ENCODE data around the gene CXCR1.
"Not testable (repeated sequence)": the region's sequence is repeated elsewhere in the genome, so short reads cannot be mapped to it uniquely, and the experiment has no call there.

The CXCR1 gene

DNA sequence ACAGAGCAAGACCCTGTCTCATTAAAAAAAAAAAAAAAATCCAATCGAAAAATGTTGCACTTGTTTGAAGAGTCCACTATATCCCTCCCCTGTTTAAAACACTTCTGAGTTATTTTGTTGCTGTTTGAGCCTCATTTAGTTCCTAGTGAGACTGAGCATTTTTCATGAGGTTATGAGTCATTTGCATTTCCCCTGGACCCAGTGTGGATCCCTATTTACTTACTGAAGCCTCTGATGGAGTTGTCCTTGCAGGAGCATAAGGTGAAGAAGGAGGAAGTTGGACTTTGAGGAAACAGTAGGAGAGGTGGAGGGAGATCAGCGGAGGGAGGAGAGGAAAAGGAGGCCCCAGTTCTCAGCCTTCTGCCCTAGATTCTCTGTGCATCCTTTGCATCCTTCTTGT, 5.1 kb downstream of the CXCR1 start:
- DNase-seq (ENCODE audit: low spot score): no peak

DNA sequence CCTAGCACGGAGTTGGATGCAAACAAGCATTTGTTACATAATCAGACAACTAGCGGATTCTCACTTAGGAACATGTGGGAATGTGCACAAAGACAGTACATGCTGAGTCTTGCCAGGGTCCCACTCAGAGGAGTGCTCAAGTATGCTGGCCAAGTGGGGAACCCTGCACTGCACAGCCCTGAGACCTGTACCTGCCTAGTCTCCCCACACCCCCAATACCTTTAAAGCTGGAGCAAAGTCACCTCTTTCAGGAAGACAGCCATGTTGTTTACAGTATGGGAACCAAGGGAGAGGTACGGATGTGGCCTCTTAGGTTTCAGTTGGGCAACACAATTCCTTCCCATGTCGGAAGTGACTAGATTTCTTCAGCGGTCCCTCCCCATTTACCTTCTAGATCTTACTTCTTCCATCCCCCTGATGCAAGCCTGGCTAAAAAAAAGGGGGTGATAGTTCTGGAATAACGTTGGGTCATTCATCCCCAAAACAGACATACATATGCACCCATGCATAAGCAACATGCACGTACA, 10.7 kb downstream of the CXCR1 start:
- no peak for DNase-seq (ENCODE audit: low spot score)

DNA sequence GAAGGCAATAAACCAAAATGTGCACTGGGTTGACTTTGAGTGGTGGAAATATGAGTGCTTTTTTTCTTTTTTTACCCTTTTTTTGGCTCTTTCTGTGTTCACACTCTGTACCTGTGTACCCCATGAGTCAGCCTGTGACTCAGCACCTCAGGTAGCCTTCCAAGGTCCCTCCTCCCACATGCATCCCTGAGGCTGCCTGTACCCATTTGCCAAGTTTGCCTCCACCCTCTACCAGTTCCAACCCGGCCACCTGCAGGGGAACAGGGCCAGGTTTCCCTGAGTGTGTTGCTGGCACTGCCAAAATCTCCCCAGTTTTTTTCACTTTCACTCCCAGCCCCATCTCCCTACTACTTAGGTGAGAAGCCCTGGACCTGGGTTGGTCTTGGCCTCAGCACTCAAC, 14.0 kb downstream of the CXCR1 start:
- no peak for DNase-seq (ENCODE audit: low spot score)

DNA sequence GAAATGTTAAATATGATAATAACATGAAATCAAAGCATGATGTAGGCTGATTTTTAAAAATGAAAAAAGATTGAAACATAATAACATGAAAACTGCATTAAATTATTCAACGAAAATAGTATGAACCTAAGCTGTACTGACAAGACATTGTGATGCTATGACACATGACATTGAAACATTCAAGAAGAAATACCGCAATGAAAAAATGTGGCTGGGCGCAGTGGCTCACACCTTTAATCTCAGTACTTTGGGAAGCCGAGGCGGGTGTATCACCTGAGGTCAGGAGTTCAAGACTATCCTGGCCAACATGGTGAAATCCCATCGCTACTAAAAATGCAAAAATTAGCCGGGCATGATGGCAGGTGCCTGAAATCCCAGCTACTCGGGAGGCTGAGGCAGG, 14.6 kb downstream of the CXCR1 start:
- DNase-seq (ENCODE audit: low spot score): no peak

DNA sequence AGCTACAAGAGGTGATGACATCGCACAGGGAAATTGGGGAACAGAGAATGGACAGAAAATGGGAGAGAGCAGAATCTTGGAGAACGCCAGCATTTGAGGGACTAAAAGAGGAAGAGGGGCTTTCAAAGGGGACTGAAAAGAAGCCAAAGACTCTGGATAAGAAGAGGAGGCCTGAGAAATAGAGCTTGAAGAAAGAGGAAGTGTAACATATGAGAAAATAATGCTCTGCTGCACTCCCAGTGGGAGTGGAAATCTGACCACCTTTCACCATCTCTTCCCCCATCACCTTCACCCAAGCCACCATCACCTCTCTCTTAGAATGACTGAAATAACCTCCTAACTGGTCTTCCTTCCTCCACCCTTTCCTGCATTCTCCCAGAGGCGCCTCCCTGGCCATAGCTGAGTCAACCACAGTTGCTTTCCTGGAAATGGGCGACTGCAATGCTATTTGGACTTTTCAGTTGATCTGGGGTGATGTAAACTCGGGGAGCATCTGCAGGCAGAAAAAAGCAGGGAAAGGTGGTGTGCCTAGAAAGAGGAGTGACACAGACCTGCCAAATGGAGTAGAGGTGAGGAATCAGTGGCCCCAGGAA, 16.8 kb downstream of the CXCR1 start:
- DNase-seq (ENCODE audit: low spot score): no peak

DNA sequence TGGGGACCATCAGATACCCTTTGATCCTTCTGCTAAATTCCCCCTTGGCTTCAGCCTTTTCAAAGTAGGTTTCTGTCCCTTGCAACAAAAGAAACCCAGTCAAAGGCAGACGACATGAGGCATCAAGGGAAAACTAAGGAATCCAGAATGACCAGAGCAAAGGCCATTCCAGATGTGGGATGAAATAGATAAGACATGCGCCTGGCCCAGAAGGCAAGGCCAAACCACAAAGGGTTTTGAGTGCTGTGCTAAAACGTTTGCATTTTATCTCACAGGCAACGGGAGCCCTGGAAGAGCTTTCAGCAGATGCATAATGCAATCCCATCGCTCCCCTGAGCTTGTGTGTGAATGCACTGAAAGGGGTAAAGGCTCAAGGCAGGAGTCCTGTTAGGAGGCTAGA, 17.7 kb downstream of the CXCR1 start:
- no peak for DNase-seq (ENCODE audit: low spot score)

DNA sequence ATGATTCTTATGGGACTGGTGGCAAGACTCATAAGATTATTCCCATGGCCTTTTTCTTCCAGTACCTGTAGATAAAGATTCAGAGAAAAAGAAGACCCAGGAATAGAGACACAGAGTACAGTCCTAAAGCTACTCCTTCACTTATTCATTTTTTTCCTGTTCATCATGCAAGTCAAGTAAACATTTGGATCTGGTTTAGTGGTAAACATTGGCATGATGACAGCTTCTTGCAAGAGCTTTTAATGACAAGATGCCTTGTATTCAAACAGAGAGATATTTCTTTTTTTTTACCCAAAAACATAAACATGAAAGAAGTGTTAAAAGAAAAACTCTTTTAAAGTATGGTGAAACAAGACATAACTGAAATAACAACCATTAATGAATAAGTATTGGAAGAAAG, 20.7 kb downstream of the CXCR1 start:
- DNase-seq (ENCODE audit: low spot score): no peak

DNA sequence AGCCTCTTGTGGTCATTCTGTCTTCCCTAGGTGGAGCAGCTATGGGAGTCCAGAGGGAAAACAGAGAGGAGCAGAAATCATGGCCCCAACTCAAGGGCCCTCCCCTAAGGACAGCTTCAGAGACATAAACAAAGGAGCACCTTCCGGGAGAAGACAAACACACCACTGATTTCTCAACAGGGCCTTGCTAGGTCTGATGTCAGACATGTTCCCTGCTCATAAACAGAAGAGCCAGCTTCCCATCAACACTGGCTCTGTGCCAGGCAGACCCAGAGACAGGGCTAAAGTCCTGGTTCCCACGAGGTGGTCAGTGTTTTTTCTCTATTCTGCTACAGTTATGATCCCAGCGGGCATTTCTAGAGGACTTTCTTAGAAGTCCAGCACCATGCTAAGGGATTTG, 21.6 kb downstream of the CXCR1 start:
- no peak for DNase-seq (ENCODE audit: low spot score)

DNA sequence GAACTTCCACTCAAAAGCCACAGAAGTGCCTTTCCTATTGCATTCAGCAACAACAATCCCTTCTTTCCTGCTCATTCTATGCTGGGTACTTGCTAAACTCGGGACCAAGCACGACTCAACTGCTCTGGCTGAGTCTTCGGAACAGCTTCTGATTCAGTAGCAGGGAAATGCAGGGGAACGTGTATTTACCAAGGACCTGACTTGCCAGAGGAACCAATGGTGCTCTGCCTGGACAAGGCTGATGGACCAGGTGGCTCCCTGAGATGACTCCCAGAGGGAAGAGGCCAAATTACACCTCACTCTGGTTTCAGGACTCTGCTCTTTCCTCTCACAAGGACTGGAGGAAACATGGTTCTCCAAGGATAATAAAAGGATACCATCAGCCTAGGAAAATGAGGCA, 28.7 kb downstream of the CXCR1 start:
- DNase-seq (ENCODE audit: low spot score): no peak

DNA sequence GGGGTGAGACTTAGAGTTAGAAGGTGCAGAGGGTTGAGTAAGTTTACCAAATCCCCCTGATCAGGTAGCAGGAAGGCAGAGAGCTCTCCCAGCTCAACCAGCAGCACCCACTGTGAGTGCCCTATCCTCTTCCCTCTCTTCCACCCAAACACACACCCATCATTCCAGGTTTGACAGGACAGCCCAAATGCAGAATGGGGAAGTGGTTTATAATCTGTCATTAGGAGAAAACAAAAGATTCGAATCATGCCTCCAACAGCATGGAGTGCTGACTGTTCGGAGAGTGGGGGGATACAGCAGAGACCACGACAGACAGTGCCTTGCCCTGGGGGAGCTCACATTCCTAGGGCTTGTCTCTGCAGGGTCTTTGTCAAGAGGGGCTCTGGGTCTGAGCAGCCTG, 29.2 kb downstream of the CXCR1 start:
- no peak for DNase-seq (ENCODE audit: low spot score)

DNA sequence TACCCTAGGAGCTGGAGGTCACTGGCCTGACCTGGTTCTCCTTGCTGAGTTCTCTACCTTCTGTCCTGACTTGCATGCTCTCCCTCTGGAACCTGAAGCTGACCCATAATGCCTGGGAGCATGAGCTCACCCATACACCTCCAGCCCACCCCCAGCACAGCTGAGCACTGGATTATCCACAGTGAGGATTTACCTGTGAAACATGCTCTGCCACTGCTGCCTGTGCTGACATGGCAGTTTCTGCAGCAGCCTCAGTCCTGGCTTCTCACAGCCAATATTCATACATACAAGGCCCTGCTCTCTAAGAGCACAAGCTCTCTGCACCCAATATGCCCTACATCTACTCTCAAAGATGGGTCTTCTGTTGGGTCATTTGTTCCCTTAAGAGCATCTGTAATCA, 35.9 kb downstream of the CXCR1 start:
- DNase-seq (ENCODE audit: low spot score): no peak

DNA sequence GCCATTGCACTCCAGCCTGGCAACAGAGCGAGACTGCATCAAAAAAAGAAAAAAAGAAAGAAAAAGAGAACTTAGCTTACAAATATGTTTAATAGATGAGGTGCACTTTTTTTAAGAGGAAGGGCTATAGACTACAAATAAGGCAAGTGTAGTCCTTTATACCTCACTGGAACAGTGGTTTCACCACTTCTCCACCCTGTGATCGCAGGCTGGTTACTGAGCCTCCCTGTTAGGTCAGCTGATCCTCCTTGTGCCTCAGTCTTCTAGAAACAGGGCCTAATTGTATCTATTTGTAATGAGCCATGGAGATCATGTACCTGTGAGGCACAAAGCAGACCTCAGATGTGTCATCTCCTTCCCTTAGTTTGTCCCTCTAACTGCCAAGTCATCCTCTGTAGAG, 36.4 kb downstream of the CXCR1 start:
- DNase-seq (ENCODE audit: low spot score): no peak

DNA sequence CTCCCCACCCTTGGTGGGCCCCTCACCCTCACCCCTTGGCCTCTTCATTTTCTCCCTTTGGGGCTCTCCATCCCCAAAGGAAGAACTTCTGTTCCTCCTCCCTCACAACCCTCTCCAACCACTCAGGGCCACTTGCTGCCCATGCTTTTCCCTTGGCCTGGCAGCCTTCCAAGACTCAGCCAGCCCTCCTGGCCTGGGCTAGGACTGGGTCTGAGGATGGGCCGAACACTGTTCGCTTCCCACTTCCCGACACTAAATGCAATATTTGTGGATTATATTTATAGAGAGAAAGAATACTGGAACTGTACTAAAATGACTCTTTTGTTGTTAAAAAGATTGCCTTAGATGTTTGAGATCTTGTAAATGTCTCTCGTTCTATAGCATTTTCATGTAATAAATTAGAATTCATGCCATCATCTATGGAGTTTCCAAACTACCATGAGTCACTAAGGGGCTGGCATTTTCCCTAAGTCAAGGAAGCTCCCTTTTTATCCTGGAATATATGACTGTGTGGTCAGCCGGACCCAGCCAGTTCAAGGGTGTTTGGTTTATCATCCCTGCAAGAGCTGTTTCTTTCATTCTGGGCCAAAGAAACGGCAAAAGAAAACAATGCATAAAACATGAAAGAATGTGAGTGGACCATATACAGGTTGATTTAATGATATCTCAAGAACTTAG, 37.2 kb downstream of the CXCR1 start:
- no peak for DNase-seq (ENCODE audit: low spot score)

DNA sequence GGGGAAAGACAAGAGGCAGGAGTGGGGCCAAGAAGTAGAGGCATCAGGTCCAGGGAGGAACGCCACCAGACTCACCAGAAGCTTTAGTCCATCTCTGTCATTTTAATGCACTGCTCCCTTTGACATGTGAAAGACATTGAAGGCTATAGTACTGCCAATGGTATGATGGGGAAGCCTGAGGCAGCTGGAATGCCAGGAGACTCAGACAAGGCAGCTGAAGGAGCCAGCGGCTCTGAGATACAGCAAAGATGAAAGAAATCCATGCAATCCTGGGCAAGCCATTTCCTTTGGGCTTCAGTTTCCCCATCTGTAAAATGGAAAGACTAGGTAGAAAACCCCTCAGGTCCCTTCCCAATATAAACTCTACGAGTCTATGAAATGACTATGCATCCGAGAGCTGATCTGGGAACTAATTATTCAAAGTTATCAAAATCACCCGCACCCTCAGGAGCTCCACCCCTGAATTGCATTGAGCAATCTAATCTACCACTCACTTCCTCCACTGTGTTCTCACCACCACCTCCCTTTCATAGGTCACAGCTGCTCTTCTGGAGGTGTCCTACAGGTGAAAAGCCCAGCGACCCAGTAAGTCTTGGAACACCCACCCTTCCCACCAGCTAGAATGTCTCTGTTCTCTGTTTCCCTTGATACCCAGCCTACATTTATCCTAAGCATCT, 37.8 kb downstream of the CXCR1 start:
- no peak for DNase-seq (ENCODE audit: low spot score)

DNA sequence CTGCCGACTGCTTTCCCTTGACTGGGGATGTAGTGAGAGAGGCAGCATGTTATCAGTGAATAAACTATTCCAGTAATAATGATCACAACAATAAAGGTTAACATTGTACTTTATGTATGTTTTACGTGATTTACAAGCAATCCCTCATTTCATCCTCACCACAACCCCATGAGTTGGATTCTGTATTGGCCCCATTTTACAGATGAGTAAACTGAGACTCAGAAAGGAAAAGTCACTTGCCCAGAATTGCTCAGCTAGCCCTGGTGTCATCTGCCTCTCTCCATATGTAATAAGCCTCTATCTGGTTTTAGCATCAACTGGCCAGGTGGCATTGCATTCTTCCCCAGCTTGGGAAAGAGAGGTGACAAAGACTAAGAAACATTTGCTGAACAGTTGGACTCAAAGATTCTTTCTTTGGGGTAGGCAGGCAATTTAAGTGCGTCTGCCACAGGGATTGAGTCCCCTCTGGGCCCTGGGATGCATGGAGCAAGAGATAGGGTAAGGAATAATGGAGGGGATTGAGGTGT, 38.8 kb downstream of the CXCR1 start:
- DNase-seq (ENCODE audit: low spot score): no peak

DNA sequence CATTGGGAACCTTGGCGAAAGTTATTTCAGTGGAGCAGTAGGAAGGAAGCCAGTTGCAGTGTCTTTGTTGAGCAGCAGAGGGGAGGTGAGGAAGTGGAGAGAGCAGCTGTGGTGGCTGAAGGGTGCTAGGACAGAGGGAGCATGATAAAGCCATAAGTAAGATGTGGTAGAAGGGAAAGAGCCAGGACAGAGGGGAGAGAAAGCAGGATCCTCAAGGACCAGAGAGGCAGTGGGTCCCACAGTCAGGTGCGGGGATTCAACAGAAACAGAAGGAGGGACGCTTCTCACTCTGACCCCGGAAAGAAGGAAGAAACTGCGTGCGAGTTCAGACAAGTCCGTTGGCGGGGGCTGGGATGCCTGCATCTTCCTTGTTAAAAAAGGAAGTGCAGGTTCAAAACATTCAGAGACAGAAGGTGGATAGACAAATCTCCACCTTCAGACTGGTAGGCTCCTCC, 41.1 kb downstream of the CXCR1 start, which contains the start of gene CXCR2:
Gene CXCR2 (plus strand): TSS at position 403 of the 455 bp plus-strand sequence. CDS start 8,774 bp downstream, outside the sequence.
- no peak for DNase-seq (ENCODE audit: low spot score)

DNA sequence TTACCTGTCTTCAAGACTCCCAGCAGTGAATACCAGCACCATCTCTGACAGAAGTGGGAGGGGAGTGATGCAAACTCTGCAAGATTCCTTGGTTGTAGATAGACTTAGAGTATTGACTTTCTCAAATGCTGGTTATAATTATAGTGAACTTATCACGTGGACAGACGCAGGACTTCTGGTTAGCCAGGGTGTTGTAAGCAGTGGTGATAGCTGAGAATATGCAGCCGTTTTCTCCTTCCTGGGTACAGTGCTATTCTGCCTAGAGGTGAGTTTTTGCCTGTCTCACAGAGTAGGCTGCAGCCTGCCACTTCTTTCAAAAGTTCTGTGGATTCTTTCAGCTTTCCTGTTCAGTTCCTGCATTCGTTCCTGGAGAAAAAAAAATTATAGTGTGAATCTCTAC, 41.7 kb downstream of the CXCR1 start:
- DNase-seq (ENCODE audit: low spot score): no peak

DNA sequence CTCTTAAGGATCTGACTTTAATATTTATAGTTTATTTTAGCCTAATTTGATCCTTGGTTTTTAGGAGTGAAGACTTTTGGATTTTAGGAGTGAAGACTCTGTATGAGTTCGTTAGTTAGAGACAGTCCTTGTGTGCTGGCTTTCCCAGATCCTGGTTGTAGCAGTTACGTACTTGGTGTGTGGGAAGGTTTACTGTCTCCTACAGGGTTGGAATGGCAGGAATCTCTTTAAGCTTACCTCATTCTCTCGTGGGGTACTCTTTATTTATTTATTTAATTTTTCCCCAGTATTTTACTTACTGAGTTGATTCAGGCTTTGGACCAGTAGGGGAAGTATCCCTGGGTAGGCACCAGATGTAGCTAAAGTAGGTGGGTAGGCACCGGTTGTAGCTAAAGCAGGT, 42.8 kb downstream of the CXCR1 start:
- DNase-seq (ENCODE audit: low spot score): no peak

DNA sequence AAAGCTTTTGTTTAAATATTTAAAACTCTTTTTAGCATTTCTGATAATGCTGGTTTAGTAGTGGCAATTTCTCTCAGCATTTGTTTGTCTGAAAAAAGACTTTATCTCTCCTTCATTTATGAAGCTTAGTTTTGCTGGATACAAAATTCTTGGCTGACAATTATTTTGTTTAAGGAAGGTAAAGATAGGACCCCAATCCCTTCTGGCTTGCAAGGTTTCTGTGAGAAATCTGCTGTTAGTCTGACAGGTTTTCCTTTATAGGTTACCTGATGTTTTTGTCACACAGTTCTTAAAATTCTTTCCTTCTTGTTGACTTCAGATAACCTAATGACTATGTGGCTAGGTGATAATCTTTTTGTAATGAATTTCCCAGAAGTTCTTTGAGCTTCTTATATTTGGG, 44.5 kb downstream of the CXCR1 start:
- not testable (repeated sequence) for DNase-seq (ENCODE audit: low spot score)

DNA sequence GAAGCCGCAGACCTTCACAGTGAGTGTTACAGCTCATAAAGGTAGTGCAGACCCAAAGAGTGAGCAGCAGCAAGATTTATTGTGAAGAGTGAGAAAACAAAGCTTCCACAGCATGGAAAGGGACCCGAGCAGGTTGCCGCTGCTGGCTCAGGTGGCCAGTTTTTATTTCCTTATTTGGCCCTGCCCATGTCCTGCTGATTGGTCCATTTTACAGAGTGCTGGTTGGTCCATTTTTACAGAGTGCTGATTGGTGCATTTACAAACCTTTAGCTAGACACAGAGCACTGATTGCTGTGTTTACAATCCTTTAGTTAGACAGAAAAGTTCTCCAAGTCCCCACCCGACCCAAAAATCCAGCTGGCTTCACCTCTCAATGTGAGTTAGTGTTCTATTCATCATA, 45.0 kb downstream of the CXCR1 start:
- not testable (repeated sequence) for DNase-seq (ENCODE audit: low spot score)

Measured in NAMALWA (cell line).